KMS-11 (cell line): ENCODE results near the gene RPS19BP1.

Source experiments
- H2AFZ ChIP-seq: fragments of 200-600 bp; sonication (generic); 2 replicates; pipeline ENCODE4 v1.6.1; 2016; ENCODE audit warnings: antibody characterized with exemption, mixed run types, low read depth
- H3K27ac ChIP-seq: fragments of 200-600 bp; sonication (generic); 2 replicates; pipeline ENCODE4 v1.6.1; 2016; ENCODE audit warnings: mild to moderate bottlenecking, mixed run types
- H3K27me3 ChIP-seq: fragments of 200-600 bp; sonication (generic); 2 replicates; pipeline ENCODE4 v1.6.1; 2017; ENCODE audit warnings: mild to moderate bottlenecking, low read depth, mixed run types, moderate library complexity; ENCODE audit not compliant: insufficient read depth
- H3K36me3 ChIP-seq: fragments of 200-600 bp; sonication (generic); 2 replicates; pipeline ENCODE4 v1.6.1; 2017; ENCODE audit warnings: mild to moderate bottlenecking, mixed run types; ENCODE audit not compliant: insufficient read depth
- H3K4me1 ChIP-seq: fragments of 200-600 bp; sonication (generic); 2 replicates; pipeline ENCODE4 v1.6.1; 2016; ENCODE audit warnings: mild to moderate bottlenecking, low read depth, mixed run types; ENCODE audit not compliant: poor library complexity, severe bottlenecking
- H3K4me2 ChIP-seq: fragments of 200-600 bp; sonication (generic); 2 replicates; pipeline ENCODE4 v1.7.0; 2016; ENCODE audit warnings: mild to moderate bottlenecking, mixed run types
- H3K4me3 ChIP-seq: fragments of 200-600 bp; sonication (generic); IDR thresholded peaks from 2 replicates; pipeline ENCODE4 v1.6.1; 2017; ENCODE audit warnings: low read depth, low read length, mixed read lengths; ENCODE audit not compliant: insufficient read depth
- H3K79me2 ChIP-seq: fragments of 200-600 bp; sonication (generic); 2 replicates; pipeline ENCODE4 v1.6.1; 2016; ENCODE audit warnings: low read depth, mixed run types; ENCODE audit not compliant: insufficient read depth
- H3K9ac ChIP-seq: fragments of 200-600 bp; sonication (generic); 2 replicates; pipeline ENCODE4 v1.6.1; 2016; ENCODE audit warnings: mild to moderate bottlenecking, mixed run types
- H4K20me1 ChIP-seq: fragments of 200-600 bp; sonication (generic); 2 replicates; pipeline ENCODE4 v1.6.1; 2016; ENCODE audit warnings: mild to moderate bottlenecking, mixed run types; ENCODE audit not compliant: insufficient read depth
- TF ChIP-seq, protein P1 (sequence below): fragments of 200-600 bp; sonication (generic); conservative IDR thresholded peaks from 2 replicates; pipeline ENCODE4 v1.6.1; 2017; ENCODE audit warnings: low read depth, mild to moderate bottlenecking, antibody characterized with exemption, low read length, moderate library complexity, mixed read lengths

RPS19BP1 gene

GRCh38 chr22:39479254-39479653 lies 53.3 kb downstream of the RPS19BP1 start:
- no peaks in the 10 kb centered on the region for H3K36me3 ChIP-seq
- H3K4me2 ChIP-seq = no peak overlapping the region
- no peaks in the 10 kb centered on the region for H3K27me3 ChIP-seq
- H3K9ac ChIP-seq = no peak overlapping the region
- H3K27ac ChIP-seq = no peak overlapping the region
- TF ChIP-seq, protein P1, sequence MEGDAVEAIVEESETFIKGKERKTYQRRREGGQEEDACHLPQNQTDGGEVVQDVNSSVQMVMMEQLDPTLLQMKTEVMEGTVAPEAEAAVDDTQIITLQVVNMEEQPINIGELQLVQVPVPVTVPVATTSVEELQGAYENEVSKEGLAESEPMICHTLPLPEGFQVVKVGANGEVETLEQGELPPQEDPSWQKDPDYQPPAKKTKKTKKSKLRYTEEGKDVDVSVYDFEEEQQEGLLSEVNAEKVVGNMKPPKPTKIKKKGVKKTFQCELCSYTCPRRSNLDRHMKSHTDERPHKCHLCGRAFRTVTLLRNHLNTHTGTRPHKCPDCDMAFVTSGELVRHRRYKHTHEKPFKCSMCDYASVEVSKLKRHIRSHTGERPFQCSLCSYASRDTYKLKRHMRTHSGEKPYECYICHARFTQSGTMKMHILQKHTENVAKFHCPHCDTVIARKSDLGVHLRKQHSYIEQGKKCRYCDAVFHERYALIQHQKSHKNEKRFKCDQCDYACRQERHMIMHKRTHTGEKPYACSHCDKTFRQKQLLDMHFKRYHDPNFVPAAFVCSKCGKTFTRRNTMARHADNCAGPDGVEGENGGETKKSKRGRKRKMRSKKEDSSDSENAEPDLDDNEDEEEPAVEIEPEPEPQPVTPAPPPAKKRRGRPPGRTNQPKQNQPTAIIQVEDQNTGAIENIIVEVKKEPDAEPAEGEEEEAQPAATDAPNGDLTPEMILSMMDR = no peak
- peaks cover 26% of the 10 kb centered on the region for H3K79me2 ChIP-seq
- H3K4me3 ChIP-seq = no peak overlapping the region
- peaks cover 24% of the 10 kb centered on the region for H3K4me1 ChIP-seq
- no peaks in the 10 kb centered on the region for H4K20me1 ChIP-seq
- H2AFZ ChIP-seq = no peak overlapping the region
